ENCODE results near the gene ADCY2.

ADCY2 gene

GRCh38 chr5:7815892-7816534 is 420.1 kb downstream of the ADCY2 start:
- Histone ChIP-seq H3K9ac (ENCODE audit: low read length) (peak overlapping the region; percentile 35), H2AFZ (ENCODE audit: low read depth, low read length) (no peak overlapping the region), H3K79me1 (replicated peaks; ENCODE audit: low read length, poor library complexity, severe bottlenecking) (no peaks in the 10 kb centered on the region), H3K36me3 (ENCODE audit: control insufficient read depth in 1 of 2, insufficient read depth in 2 of 2, low read depth in 1 of 2, low read length in 2 of 2) (no peaks in the 10 kb centered on the region), H2BK12ac (ENCODE audit: low read length in 2 of 2) (no peak overlapping the region), H3K27ac (ENCODE audit: low read length, poor library complexity, severe bottlenecking) (no peak overlapping the region), H3K27me3 (ENCODE audit: control insufficient read depth in 1 of 2, insufficient read depth in 1 of 2, low read length in 2 of 2) (peaks cover 3 to 33% of the 10 kb centered on the region in 2 experiments), H3K23ac (ENCODE audit: low read length in 2 of 2) (no peak overlapping the region), H3K4me3 (ENCODE audit: insufficient read depth in 1 of 2, low read depth in 1 of 2, low read length in 2 of 2) (no peak overlapping the region), H2BK5ac (ENCODE audit: low read depth, low read length, poor library complexity, severe bottlenecking) (no peak overlapping the region), H2AK5ac (ENCODE audit: low read length, severe bottlenecking) (no peak overlapping the region), H3K4me2 (ENCODE audit: low read length, poor library complexity, severe bottlenecking) (no peak overlapping the region), H2BK120ac (ENCODE audit: low read depth, low read length) (no peak overlapping the region), H3K4me1 (ENCODE audit: control insufficient read depth, insufficient read depth, low read depth, low read length) (no peaks in the 10 kb centered on the region), H4K8ac (ENCODE audit: low read length) (no peak overlapping the region), H2BK15ac (ENCODE audit: low read depth, poor library complexity, severe bottlenecking) (no peak overlapping the region), H3K9me3 (ENCODE audit: control insufficient read depth, low read length) (no peaks in the 10 kb centered on the region), H3K18ac (ENCODE audit: low read depth in 1 of 2, low read length in 2 of 2) (no peak overlapping the region), H4K91ac (ENCODE audit: low read length) (no peak overlapping the region), H3K4ac (ENCODE audit: low read depth in 1 of 2, low read length in 2 of 2) (no peak overlapping the region), H3K14ac (ENCODE audit: low read length in 2 of 2) (no peak overlapping the region)
- DNase-seq, result peak; percentile 64
- WGBS, result 12% methylated on average over 10 of the region's 12 CpGs

- no peak overlapping the region for H3K4me3 ChIP-seq (ENCODE audit: insufficient read depth in 1 of 2, low read depth in 1 of 2, low read length in 2 of 2)
- H2BK12ac ChIP-seq (ENCODE audit: low read length in 2 of 2), result no peak overlapping the region
- no peaks in the 10 kb centered on the region for H3K36me3 ChIP-seq (ENCODE audit: control insufficient read depth in 1 of 2, insufficient read depth in 2 of 2, low read depth in 1 of 2, low read length in 2 of 2)
- no peaks in the 10 kb centered on the region for H3K79me1 ChIP-seq (replicated peaks; ENCODE audit: low read length, poor library complexity, severe bottlenecking)
- no peaks in the 10 kb centered on the region for H3K9me3 ChIP-seq (ENCODE audit: control insufficient read depth, low read length)
- H4K91ac ChIP-seq (ENCODE audit: low read length), result no peak overlapping the region
- no peak overlapping the region for H3K23ac ChIP-seq (ENCODE audit: low read length in 2 of 2)
- no peaks in the 10 kb centered on the region for H3K4me1 ChIP-seq (ENCODE audit: control insufficient read depth, insufficient read depth, low read depth, low read length)
- no peak overlapping the region for H2BK120ac ChIP-seq (ENCODE audit: low read depth, low read length)
- no peak overlapping the region for H3K14ac ChIP-seq (ENCODE audit: low read length in 2 of 2)
- no peak for DNase-seq
- WGBS, result 58% methylated on average over 9 of the region's 9 CpGs
- no peak overlapping the region for H2AK5ac ChIP-seq (ENCODE audit: low read length, severe bottlenecking)
- no peak overlapping the region for H3K4me2 ChIP-seq (ENCODE audit: low read length, poor library complexity, severe bottlenecking)
- no peak overlapping the region for H4K8ac ChIP-seq (ENCODE audit: low read length)
- no peak overlapping the region for H3K9ac ChIP-seq (ENCODE audit: low read length)
- peaks cover 5 to 36% of the 10 kb centered on the region in 2 experiments for H3K27me3 ChIP-seq (ENCODE audit: control insufficient read depth in 1 of 2, insufficient read depth in 1 of 2, low read length in 2 of 2)
- no peak overlapping the region for H2BK15ac ChIP-seq (ENCODE audit: low read depth, poor library complexity, severe bottlenecking)
- H3K27ac ChIP-seq (ENCODE audit: low read length, poor library complexity, severe bottlenecking), result no peak overlapping the region
- H3K18ac ChIP-seq (ENCODE audit: low read depth in 1 of 2, low read length in 2 of 2), result no peak overlapping the region
- H3K4ac ChIP-seq (ENCODE audit: low read depth in 1 of 2, low read length in 2 of 2), result no peak overlapping the region
- no peak overlapping the region for H2AFZ ChIP-seq (ENCODE audit: low read depth, low read length)
- no peak overlapping the region for H2BK5ac ChIP-seq (ENCODE audit: low read depth, low read length, poor library complexity, severe bottlenecking)
Measured at GRCh38 chr5:7816535-7816901, 420.6 kb downstream of the ADCY2 start.

- H3K4me1 ChIP-seq (ENCODE audit: control insufficient read depth, insufficient read depth, low read depth, low read length), result no peaks in the 10 kb centered on the region
- H3K18ac ChIP-seq (ENCODE audit: low read depth in 1 of 2, low read length in 2 of 2), result no peak overlapping the region
- no peak for DNase-seq
- 71% methylated on average over 3 of the region's 3 CpGs for WGBS
- no peak overlapping the region for H2AFZ ChIP-seq (ENCODE audit: low read depth, low read length)
- H3K4ac ChIP-seq (ENCODE audit: low read depth in 1 of 2, low read length in 2 of 2), result no peak overlapping the region
- no peak overlapping the region for H2BK12ac ChIP-seq (ENCODE audit: low read length in 2 of 2)
- no peak overlapping the region for H4K91ac ChIP-seq (ENCODE audit: low read length)
- H3K4me3 ChIP-seq (ENCODE audit: insufficient read depth in 1 of 2, low read depth in 1 of 2, low read length in 2 of 2), result no peak overlapping the region
- H3K9me3 ChIP-seq (ENCODE audit: control insufficient read depth, low read length), result no peaks in the 10 kb centered on the region
- no peak overlapping the region for H2BK15ac ChIP-seq (ENCODE audit: low read depth, poor library complexity, severe bottlenecking)
- H2BK120ac ChIP-seq (ENCODE audit: low read depth, low read length), result no peak overlapping the region
- no peak overlapping the region for H3K4me2 ChIP-seq (ENCODE audit: low read length, poor library complexity, severe bottlenecking)
- H3K9ac ChIP-seq (ENCODE audit: low read length), result no peak overlapping the region
- H3K14ac ChIP-seq (ENCODE audit: low read length in 2 of 2), result no peak overlapping the region
- no peaks in the 10 kb centered on the region for H3K36me3 ChIP-seq (ENCODE audit: control insufficient read depth in 1 of 2, insufficient read depth in 2 of 2, low read depth in 1 of 2, low read length in 2 of 2)
- H2AK5ac ChIP-seq (ENCODE audit: low read length, severe bottlenecking), result no peak overlapping the region
- H3K27ac ChIP-seq (ENCODE audit: low read length, poor library complexity, severe bottlenecking), result no peak overlapping the region
- no peak overlapping the region for H4K8ac ChIP-seq (ENCODE audit: low read length)
- H3K79me1 ChIP-seq (replicated peaks; ENCODE audit: low read length, poor library complexity, severe bottlenecking), result no peaks in the 10 kb centered on the region
- no peak overlapping the region for H2BK5ac ChIP-seq (ENCODE audit: low read depth, low read length, poor library complexity, severe bottlenecking)
- H3K27me3 ChIP-seq (ENCODE audit: control insufficient read depth in 1 of 2, insufficient read depth in 1 of 2, low read length in 2 of 2), result peaks cover 14 to 40% of the 10 kb centered on the region in 2 experiments
- no peak overlapping the region for H3K23ac ChIP-seq (ENCODE audit: low read length in 2 of 2)
Measured at GRCh38 chr5:7822449-7822848, 426.5 kb downstream of the ADCY2 start.

GRCh38 chr5:7823594-7823993 is 427.7 kb downstream of the ADCY2 start:
- 66% methylated on average over 8 of the region's 8 CpGs for WGBS
- Histone ChIP-seq H4K8ac (ENCODE audit: low read length) (no peak overlapping the region), H2AK5ac (ENCODE audit: low read length, severe bottlenecking) (no peak overlapping the region), H3K9me3 (ENCODE audit: control insufficient read depth, low read length) (no peaks in the 10 kb centered on the region), H3K14ac (ENCODE audit: low read length in 2 of 2) (no peak overlapping the region), H2BK5ac (ENCODE audit: low read depth, low read length, poor library complexity, severe bottlenecking) (no peak overlapping the region), H3K9ac (ENCODE audit: low read length) (no peak overlapping the region), H2AFZ (ENCODE audit: low read depth, low read length) (no peak overlapping the region), H3K79me1 (replicated peaks; ENCODE audit: low read length, poor library complexity, severe bottlenecking) (no peaks in the 10 kb centered on the region), H3K4ac (ENCODE audit: low read depth in 1 of 2, low read length in 2 of 2) (no peak overlapping the region), H3K4me1 (ENCODE audit: control insufficient read depth, insufficient read depth, low read depth, low read length) (no peaks in the 10 kb centered on the region), H2BK12ac (ENCODE audit: low read length in 2 of 2) (no peak overlapping the region), H3K4me2 (ENCODE audit: low read length, poor library complexity, severe bottlenecking) (no peak overlapping the region), H3K4me3 (ENCODE audit: insufficient read depth in 1 of 2, low read depth in 1 of 2, low read length in 2 of 2) (no peak overlapping the region), H3K27me3 (ENCODE audit: control insufficient read depth in 1 of 2, insufficient read depth in 1 of 2, low read length in 2 of 2) (peaks cover 19 to 40% of the 10 kb centered on the region in 2 experiments), H3K36me3 (ENCODE audit: control insufficient read depth in 1 of 2, insufficient read depth in 2 of 2, low read depth in 1 of 2, low read length in 2 of 2) (no peaks in the 10 kb centered on the region), H3K27ac (ENCODE audit: low read length, poor library complexity, severe bottlenecking) (no peak overlapping the region), H3K23ac (ENCODE audit: low read length in 2 of 2) (no peak overlapping the region), H2BK15ac (ENCODE audit: low read depth, poor library complexity, severe bottlenecking) (no peak overlapping the region), H3K18ac (ENCODE audit: low read depth in 1 of 2, low read length in 2 of 2) (no peak overlapping the region), H2BK120ac (ENCODE audit: low read depth, low read length) (no peak overlapping the region), H4K91ac (ENCODE audit: low read length) (no peak overlapping the region)
- no peak for DNase-seq
